Hepatocyte (in vitro differentiated cells): ENCODE data around the gene TFR2. TPM values are rescaled to one million over a fixed set of nuclear protein-coding genes. Genes with fewer than 3 reads are reported as not detected.

Source experiments
- DNase-seq: peaks from one replicate; pipeline ENCODE4 v3.0.0-alpha.2; 2016; ENCODE audit warnings: low spot score
- H2AFZ ChIP-seq: fragments of 200-600 bp; sonication (generic); 2 replicates; pipeline ENCODE4 v1.6.0; 2016; ENCODE audit warnings: antibody characterized with exemption, mild to moderate bottlenecking
- H3K27ac ChIP-seq: fragments of 200-600 bp; sonication (generic); 2 replicates; pipeline ENCODE4 v1.5.1; 2016; ENCODE audit warnings: mild to moderate bottlenecking
- H3K27me3 ChIP-seq: fragments of 200-600 bp; sonication (generic); 2 replicates; pipeline ENCODE4 v1.6.1; 2016
- H3K36me3 ChIP-seq: fragments of 200-600 bp; sonication (generic); replicated peaks from 2 replicates; pipeline ENCODE4 v1.5.1; 2016; ENCODE audit warnings: low read depth; ENCODE audit not compliant: insufficient read depth
- H3K4me1 ChIP-seq: fragments of 200-600 bp; sonication (generic); 2 replicates; pipeline ENCODE4 v1.5.1; 2016; ENCODE audit warnings: mild to moderate bottlenecking, moderate library complexity; ENCODE audit not compliant: insufficient read depth
- H3K4me2 ChIP-seq: fragments of 200-600 bp; sonication (generic); 2 replicates; pipeline ENCODE4 v1.6.0; 2016
- H3K4me3 ChIP-seq: fragments of 200-600 bp; sonication (generic); 2 replicates; pipeline ENCODE4 v1.5.1; 2016; ENCODE audit warnings: mild to moderate bottlenecking
- H3K79me2 ChIP-seq: fragments of 200-600 bp; sonication (generic); 2 replicates; pipeline ENCODE4 v1.6.0; 2017; ENCODE audit warnings: mild to moderate bottlenecking
- H3K9me2 ChIP-seq: fragments of 200-600 bp; sonication (generic); replicated peaks from 2 replicates; pipeline ENCODE4 v1.6.0; 2017; ENCODE audit warnings: mild to moderate bottlenecking; ENCODE audit not compliant: insufficient read depth
- H3K9me3 ChIP-seq: fragments of 200-600 bp; sonication (generic); 2 replicates; pipeline ENCODE4 v1.5.1; 2016; ENCODE audit warnings: low read depth, mild to moderate bottlenecking
- H4K20me1 ChIP-seq: fragments of 200-600 bp; sonication (generic); 2 replicates; pipeline ENCODE4 v1.6.0; 2016; ENCODE audit warnings: mild to moderate bottlenecking; ENCODE audit not compliant: insufficient read depth, poor library complexity, severe bottlenecking
- EZH2 ChIP-seq: fragments of 200-600 bp; sonication (generic); IDR thresholded peaks from 2 replicates; pipeline ENCODE4 v1.6.1; 2016; ENCODE audit warnings: antibody characterized with exemption, mild to moderate bottlenecking, borderline replicate concordance
- EZH2phosphoT487 ChIP-seq: fragments of 200-600 bp; sonication (generic); IDR thresholded peaks from one replicate; pipeline ENCODE4 v1.6.1; 2018; ENCODE audit warnings: antibody characterized with exemption, mild to moderate bottlenecking, low read depth, moderate library complexity; ENCODE audit not compliant: unreplicated experiment, severe bottlenecking
- WGBS: methylation state at CpG from one replicate; pipeline ENCODE4 v1.1.6; 2016; ENCODE audit warnings: low lambda C conversion rate; ENCODE audit errors: missing lambda C conversion rate; 5-methylcytosine and 5-hydroxymethylcytosine counted together
- polyA plus RNA-seq: library from polyadenylated mRNA; unstranded; fragments of >200 nt; fragmentation: Nextera tagmentation; extraction: Ambion mirVana; gene quantifications from 2 replicates; pipeline ENCODE4 v1.2.1, GENCODE V29; 2016
- total RNA-seq: library from RNA; depleted of rRNA; stranded (reverse); fragments of >200 nt; gene quantifications from 2 replicates; pipeline ENCODE4 v1.2.3, GENCODE V29; 2014
- TF ChIP-seq, protein P1 (sequence below): fragments of 200-600 bp; sonication (generic); IDR thresholded peaks from 2 replicates; pipeline ENCODE4 v1.5.1; 2016; ENCODE audit warnings: antibody characterized with exemption, mild to moderate bottlenecking; ENCODE audit not compliant: poor library complexity

Gene TFR2
- total and polyA plus RNA-seq, 2 experiments from 2014 or later = 13.5 to 16.8 TPM

GRCh38 chr7:100641860-100642533, 645 bp upstream of the TFR2 start:
- H3K4me3 ChIP-seq = no peak overlapping the region

DNA sequence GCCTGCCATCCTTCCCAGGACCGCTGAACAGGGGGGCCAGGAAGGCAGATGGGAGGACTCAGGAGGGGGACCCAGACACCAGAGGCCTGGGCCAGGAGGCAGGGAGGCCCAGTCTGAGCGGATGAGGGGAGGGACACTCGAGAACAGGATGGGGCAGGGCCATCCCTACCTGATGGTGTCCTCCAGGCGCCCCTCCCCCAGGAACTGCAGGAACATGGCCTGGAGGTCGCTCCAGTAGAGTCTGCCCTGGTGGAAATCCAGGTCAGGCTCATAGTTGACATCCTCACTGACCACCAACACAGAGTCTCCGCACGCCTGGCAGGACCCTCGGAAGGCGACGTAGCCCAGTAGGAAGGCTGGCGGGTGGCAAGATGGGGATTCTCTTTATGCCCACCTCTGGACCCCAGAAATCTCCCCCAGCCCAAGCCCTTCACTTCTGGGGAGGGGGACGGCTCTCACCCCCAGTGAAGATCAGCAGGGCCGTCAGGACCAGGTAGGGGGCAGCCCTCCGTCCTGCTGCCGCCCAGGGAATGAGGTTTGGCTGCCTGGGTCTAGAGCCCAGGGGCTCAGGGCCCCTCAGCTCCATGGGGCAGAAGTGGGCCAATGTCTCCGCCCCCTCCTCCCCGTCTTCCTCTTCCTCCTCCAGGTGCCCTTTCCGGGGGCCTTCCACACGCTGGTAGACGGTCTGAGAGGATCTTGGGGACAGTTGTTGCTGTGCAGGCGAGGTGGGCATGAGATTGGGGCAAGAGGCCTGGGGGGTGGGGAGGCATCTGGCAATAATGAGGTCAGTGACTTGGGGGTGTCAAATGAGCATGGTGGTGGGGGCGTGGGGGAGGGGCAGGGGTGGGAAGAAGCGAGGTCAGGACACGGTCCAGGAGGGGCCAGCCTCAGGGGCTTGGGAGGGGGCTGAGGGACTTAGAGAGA, 573 bp downstream of the TFR2 start:
- Histone ChIP-seq H3K4me2 (no peak overlapping the region), H3K79me2 (no peaks in the 10 kb centered on the region), H2AFZ (no peak overlapping the region), H3K4me1 (no peaks in the 10 kb centered on the region), H3K27ac (no peak overlapping the region), H3K36me3 (no peaks in the 10 kb centered on the region), H3K9me2 (no peaks in the 10 kb centered on the region), H3K27me3 (no peaks in the 10 kb centered on the region), H3K4me3 (no peak overlapping the region), H3K9me3 (no peaks in the 10 kb centered on the region), H4K20me1 (no peaks in the 10 kb centered on the region)
- TF ChIP-seq, protein P1, sequence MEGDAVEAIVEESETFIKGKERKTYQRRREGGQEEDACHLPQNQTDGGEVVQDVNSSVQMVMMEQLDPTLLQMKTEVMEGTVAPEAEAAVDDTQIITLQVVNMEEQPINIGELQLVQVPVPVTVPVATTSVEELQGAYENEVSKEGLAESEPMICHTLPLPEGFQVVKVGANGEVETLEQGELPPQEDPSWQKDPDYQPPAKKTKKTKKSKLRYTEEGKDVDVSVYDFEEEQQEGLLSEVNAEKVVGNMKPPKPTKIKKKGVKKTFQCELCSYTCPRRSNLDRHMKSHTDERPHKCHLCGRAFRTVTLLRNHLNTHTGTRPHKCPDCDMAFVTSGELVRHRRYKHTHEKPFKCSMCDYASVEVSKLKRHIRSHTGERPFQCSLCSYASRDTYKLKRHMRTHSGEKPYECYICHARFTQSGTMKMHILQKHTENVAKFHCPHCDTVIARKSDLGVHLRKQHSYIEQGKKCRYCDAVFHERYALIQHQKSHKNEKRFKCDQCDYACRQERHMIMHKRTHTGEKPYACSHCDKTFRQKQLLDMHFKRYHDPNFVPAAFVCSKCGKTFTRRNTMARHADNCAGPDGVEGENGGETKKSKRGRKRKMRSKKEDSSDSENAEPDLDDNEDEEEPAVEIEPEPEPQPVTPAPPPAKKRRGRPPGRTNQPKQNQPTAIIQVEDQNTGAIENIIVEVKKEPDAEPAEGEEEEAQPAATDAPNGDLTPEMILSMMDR = no peak
- TF ChIP-seq EZH2phosphoT487 (no peak), EZH2 (no peak)
- DNase-seq = no peak
- WGBS = 84% methylated on average over 21 of the region's 24 CpGs

More at GRCh38 chr7:100641860-100642533, 645 bp upstream of the TFR2 start:
- Histone ChIP-seq H3K4me2 (no peak overlapping the region), H3K27ac (no peak overlapping the region), H2AFZ (no peak overlapping the region), H3K79me2 (no peaks in the 10 kb centered on the region), H3K9me2 (no peaks in the 10 kb centered on the region), H3K9me3 (no peaks in the 10 kb centered on the region), H3K27me3 (no peaks in the 10 kb centered on the region), H3K4me1 (no peaks in the 10 kb centered on the region), H3K36me3 (no peaks in the 10 kb centered on the region), H4K20me1 (no peaks in the 10 kb centered on the region)
- WGBS = 92% methylated on average over 9 of the region's 10 CpGs
- no peak for DNase-seq
- TF ChIP-seq, protein P1 = no peak
- TF ChIP-seq EZH2 = no peak
- TF ChIP-seq EZH2phosphoT487 = no peak

DNA sequence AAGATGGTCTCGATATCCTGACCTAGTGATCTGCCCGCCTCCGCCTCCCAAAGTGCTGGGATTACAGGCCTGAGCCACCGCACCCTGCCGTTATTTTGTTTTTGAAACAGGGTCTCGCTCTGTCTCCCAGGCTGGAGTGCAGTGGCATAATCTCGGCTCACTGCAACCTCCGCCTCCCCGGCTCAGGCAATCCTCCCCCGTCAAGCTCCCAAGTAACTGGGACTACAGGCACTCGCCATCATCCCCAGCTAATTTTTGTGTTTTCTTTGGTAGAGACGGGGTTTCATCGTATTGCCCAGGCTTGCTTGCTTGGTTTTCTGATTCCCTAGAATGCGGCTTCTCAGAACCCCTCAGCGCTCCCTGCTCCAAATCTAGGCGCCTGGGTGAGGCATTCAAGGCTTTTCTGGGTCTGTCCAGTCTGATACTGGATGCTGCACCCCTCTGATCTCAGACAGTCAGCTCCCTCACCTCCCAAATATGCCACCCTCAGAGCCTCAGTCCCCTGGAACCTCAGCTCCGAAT, 1.3 kb downstream of the TFR2 start:
- H4K20me1 ChIP-seq = no peaks in the 10 kb centered on the region
- no peaks in the 10 kb centered on the region for H3K27me3 ChIP-seq
- 88% methylated on average over 17 of the region's 17 CpGs for WGBS
- H3K27ac ChIP-seq = no peak overlapping the region
- H3K9me3 ChIP-seq = no peaks in the 10 kb centered on the region
- TF ChIP-seq, protein P1 = no peak
- TF ChIP-seq EZH2phosphoT487 = no peak
- no peak for TF ChIP-seq EZH2
- H3K9me2 ChIP-seq = no peaks in the 10 kb centered on the region
- H3K36me3 ChIP-seq = no peaks in the 10 kb centered on the region
- no peaks in the 10 kb centered on the region for H3K4me1 ChIP-seq
- no peak for DNase-seq
- no peak overlapping the region for H2AFZ ChIP-seq
- no peaks in the 10 kb centered on the region for H3K79me2 ChIP-seq
- no peak overlapping the region for H3K4me3 ChIP-seq
- no peak overlapping the region for H3K4me2 ChIP-seq
